H1 (cell line): ENCODE measurements around the gene KRT4.

ENCODE experiments used
- BRCA1 ChIP-seq: IDR thresholded peaks from 2 replicates; pipeline ENCODE4 v1.6.1; 2012; ENCODE audit warnings: low read depth, low read length, improper control_type of control experiment
- FOSL1 ChIP-seq: IDR thresholded peaks from 2 replicates; pipeline ENCODE4 v1.6.1; 2011; ENCODE audit warnings: mild to moderate bottlenecking, low read depth, low read length, moderate library complexity; ENCODE audit not compliant: insufficient read depth
- POLR2A ChIP-seq, 2 experiments: IDR thresholded peaks; 1 replicate in 1 of 2; 2 replicates in 1 of 2; pipeline ENCODE4 v1.6.1; 2011; ENCODE audit warnings: low read depth in 2 of 2, low read length in 2 of 2, mild to moderate bottlenecking in 2 of 2; ENCODE audit errors: control extremely low read depth in 1 of 2
- RBBP5 ChIP-seq: IDR thresholded peaks from 2 replicates; pipeline ENCODE4 v1.7.1; 2012; ENCODE audit warnings: low read depth, mild to moderate bottlenecking, inconsistent platforms, low read length, moderate library complexity, borderline replicate concordance
- SP2 ChIP-seq: IDR thresholded peaks from 2 replicates; pipeline ENCODE4 v1.6.1; 2012; ENCODE audit warnings: mild to moderate bottlenecking, low read length, inconsistent platforms
- TF ChIP-seq, protein P1 (sequence below), 3 experiments: IDR thresholded peaks; 1 replicate in 2 of 3; 2 replicates in 1 of 3; pipeline versions ENCODE4 v1.5.1 to v1.6.1; 2011; ENCODE audit warnings: low read length in 3 of 3, mild to moderate bottlenecking in 3 of 3, inconsistent platforms in 2 of 3, low read depth in 1 of 3, moderate library complexity in 1 of 3; ENCODE audit not compliant: insufficient read depth in 1 of 3; ENCODE audit errors: control extremely low read depth in 1 of 3

DNA sequence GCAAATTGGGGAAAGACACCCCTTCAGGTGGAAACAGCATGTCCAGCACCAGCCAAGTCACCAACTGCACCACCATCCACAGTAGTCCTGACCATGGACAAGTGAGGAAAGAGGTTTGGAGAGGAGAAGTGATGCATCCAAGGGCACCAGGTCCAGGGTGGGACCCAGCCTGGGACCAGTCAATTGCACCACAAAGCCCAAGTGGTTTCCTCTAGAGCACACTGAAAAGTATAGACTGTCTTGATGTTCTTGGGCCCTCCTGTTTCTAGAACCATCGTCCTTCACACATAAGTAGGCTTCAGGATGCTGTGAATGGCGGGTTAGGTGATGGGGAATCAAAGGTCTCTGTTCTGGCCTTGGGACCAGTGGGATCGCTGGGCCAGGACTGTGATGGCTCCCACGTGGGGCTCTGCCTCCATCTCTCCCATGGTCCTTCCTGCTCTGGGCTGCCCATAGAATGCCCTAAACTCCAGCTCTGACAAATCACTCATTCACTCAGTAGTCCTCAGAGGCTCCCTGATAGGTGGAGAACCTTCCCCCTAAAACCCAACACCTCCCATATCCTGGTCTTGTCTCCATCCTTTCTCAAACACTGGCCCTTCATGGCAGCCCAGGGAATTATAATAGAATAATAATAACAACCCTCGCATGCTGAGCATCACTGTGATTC, 11.0 kb upstream of the KRT4 start:
- TF ChIP-seq RBBP5 (no peak), FOSL1 (no peak), SP2 (no peak), BRCA1 (no peak), POLR2A (IDR thresholded peaks at IDR 0.05; ENCODE audit: control extremely low read depth in 1 of 2, low read depth in 2 of 2, low read length in 2 of 2) (no peak)
- TF ChIP-seq, protein P1, sequence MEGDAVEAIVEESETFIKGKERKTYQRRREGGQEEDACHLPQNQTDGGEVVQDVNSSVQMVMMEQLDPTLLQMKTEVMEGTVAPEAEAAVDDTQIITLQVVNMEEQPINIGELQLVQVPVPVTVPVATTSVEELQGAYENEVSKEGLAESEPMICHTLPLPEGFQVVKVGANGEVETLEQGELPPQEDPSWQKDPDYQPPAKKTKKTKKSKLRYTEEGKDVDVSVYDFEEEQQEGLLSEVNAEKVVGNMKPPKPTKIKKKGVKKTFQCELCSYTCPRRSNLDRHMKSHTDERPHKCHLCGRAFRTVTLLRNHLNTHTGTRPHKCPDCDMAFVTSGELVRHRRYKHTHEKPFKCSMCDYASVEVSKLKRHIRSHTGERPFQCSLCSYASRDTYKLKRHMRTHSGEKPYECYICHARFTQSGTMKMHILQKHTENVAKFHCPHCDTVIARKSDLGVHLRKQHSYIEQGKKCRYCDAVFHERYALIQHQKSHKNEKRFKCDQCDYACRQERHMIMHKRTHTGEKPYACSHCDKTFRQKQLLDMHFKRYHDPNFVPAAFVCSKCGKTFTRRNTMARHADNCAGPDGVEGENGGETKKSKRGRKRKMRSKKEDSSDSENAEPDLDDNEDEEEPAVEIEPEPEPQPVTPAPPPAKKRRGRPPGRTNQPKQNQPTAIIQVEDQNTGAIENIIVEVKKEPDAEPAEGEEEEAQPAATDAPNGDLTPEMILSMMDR (IDR thresholded peaks at IDR 0.05; ENCODE audit: control extremely low read depth in 1 of 3, insufficient read depth in 1 of 3, low read depth in 1 of 3, low read length in 3 of 3), result no peak
